Measurements from ENCODE around the gene ZBTB46. TPM values are rescaled to one million over a fixed set of nuclear protein-coding genes. Genes with fewer than 3 reads are reported as not detected.

Gene ZBTB46
- total RNA-seq, 1 experiment from 2014 or later: 1.1 TPM

DNA sequence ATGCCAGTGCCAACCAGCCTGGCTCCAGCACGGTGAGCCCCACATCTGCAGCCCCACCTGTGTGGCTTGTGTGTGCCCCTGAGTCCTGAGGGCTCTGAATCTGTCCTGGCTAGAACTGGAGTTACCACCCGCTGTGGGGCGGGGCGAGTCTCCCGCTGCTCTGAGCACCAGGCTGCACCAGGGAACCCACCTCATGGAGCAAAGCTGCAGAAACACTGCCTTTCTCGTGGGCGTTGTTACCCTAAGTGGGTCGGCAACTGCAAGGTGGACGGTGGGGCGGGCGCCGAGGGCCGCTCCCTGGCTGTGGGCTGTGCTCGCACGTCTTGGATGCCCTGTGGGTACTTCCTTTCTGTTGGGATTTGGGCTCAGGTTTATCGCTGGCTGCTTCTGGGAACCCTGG, 12.7 kb upstream of the ZBTB46 start:
- Histone ChIP-seq H3K27me3 (replicated peaks; ENCODE audit: insufficient read depth, low read depth, low read length, poor library complexity) (no peaks in the 10 kb centered on the region), H3K36me3 (ENCODE audit: insufficient read depth, low read length, poor library complexity, severe bottlenecking) (no peaks in the 10 kb centered on the region), H3K4me1 (ENCODE audit: insufficient read depth, low read length, poor library complexity, severe bottlenecking) (no peaks in the 10 kb centered on the region), H3K4me3 (ENCODE audit: low read depth, low read length, poor library complexity, severe bottlenecking) (no peak overlapping the region), H3K9me3 (ENCODE audit: low read depth, low read length, poor library complexity, severe bottlenecking) (no peaks in the 10 kb centered on the region), H3K27ac (ENCODE audit: low read depth, low read length, poor library complexity, severe bottlenecking) (no peak overlapping the region)
- no TSS peak for BruUV-seq (replicated peaks)
- intact Hi-C loops (cut with micrococcal nuclease; ENCODE audit: unreplicated experiment): no loop called here
- CTCF ChIA-PET: interaction anchor here (0.6 kb wide), 1 partner anchor 130 kb away, joined by 3 read pairs; no protein-coding TSS in a partner anchor
- POLR2A ChIA-PET (ENCODE audit: low non-redundant PET): no interaction called here
- TF ChIP-seq, protein P1, sequence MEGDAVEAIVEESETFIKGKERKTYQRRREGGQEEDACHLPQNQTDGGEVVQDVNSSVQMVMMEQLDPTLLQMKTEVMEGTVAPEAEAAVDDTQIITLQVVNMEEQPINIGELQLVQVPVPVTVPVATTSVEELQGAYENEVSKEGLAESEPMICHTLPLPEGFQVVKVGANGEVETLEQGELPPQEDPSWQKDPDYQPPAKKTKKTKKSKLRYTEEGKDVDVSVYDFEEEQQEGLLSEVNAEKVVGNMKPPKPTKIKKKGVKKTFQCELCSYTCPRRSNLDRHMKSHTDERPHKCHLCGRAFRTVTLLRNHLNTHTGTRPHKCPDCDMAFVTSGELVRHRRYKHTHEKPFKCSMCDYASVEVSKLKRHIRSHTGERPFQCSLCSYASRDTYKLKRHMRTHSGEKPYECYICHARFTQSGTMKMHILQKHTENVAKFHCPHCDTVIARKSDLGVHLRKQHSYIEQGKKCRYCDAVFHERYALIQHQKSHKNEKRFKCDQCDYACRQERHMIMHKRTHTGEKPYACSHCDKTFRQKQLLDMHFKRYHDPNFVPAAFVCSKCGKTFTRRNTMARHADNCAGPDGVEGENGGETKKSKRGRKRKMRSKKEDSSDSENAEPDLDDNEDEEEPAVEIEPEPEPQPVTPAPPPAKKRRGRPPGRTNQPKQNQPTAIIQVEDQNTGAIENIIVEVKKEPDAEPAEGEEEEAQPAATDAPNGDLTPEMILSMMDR (conservative IDR thresholded peaks at IDR 0.05; ENCODE audit: low read depth, low read length): no peak
- DNase-seq (ENCODE audit: low spot score): no peak

DNA sequence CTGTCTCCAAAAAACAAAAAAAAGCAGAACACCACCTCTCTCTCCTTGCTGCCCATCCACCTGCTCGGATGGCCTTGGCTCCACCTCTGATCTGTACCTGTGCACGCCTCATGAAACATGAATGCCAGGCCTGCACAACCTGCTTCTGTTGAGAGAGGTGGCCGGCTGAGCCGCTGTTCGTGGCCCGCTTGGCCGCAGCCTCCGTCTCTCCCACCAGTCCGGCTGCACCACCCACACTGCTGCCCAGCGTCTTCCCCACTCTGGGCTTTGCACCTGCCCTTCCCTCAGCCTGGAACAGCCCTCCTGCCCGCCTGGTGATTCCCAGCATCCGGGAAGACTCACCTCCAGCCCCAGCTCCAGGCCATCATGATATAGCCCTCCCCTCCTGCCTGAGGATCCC, 12.2 kb upstream of the ZBTB46 start:
- H3K4me3 ChIP-seq (ENCODE audit: low read depth, low read length, poor library complexity, severe bottlenecking): no peak overlapping the region
- H3K4me1 ChIP-seq (ENCODE audit: insufficient read depth, low read length, poor library complexity, severe bottlenecking): no peaks in the 10 kb centered on the region
- H3K27me3 ChIP-seq (replicated peaks; ENCODE audit: insufficient read depth, low read depth, low read length, poor library complexity): no peaks in the 10 kb centered on the region
- POLR2A ChIA-PET (ENCODE audit: low non-redundant PET): no interaction called here
- CTCF ChIA-PET: interaction anchor here (0.5 kb wide), 1 partner anchor 277 kb away, joined by 5 read pairs; no protein-coding TSS in a partner anchor
- intact Hi-C loops (cut with micrococcal nuclease; ENCODE audit: unreplicated experiment): no loop called here
- no TSS peak for BruUV-seq (replicated peaks)
- DNase-seq (ENCODE audit: low spot score): no peak
- no peaks in the 10 kb centered on the region for H3K36me3 ChIP-seq (ENCODE audit: insufficient read depth, low read length, poor library complexity, severe bottlenecking)
- H3K27ac ChIP-seq (ENCODE audit: low read depth, low read length, poor library complexity, severe bottlenecking): no peak overlapping the region
- H3K9me3 ChIP-seq (ENCODE audit: low read depth, low read length, poor library complexity, severe bottlenecking): no peaks in the 10 kb centered on the region
- TF ChIP-seq EZH2 (IDR thresholded peaks at IDR 0.05; ENCODE audit: borderline replicate concordance, low read depth, low read length, poor library complexity, severe bottlenecking): no peak
- TF ChIP-seq, protein P1 (conservative IDR thresholded peaks at IDR 0.05; ENCODE audit: low read depth, low read length): no peak

DNA sequence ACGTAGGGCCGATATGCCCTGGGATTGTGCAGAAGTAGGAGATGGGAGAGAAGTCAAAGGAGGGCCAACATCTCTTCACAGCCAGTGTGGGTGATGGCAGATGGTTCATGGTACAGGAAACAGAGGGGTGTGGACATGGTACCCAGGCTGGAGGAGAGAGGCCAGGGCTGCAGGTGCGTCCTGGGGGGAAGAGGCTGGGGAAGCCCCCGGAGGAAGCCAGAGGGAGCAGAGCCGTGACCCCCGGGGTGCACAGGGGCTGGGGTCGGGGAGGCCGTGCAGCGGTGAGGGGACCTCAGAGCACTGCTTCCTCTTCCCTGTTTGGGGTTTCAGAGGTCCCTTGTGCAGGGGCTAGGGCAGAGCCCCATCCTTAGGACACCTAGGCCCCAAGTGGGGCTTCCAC, 11.2 kb upstream of the ZBTB46 start:
- H3K9me3 ChIP-seq (ENCODE audit: low read depth, low read length, poor library complexity, severe bottlenecking): no peaks in the 10 kb centered on the region
- no peaks in the 10 kb centered on the region for H3K27me3 ChIP-seq (replicated peaks; ENCODE audit: insufficient read depth, low read depth, low read length, poor library complexity)
- H3K4me3 ChIP-seq (ENCODE audit: low read depth, low read length, poor library complexity, severe bottlenecking): no peak overlapping the region
- DNase-seq (ENCODE audit: low spot score): no peak
- H3K36me3 ChIP-seq (ENCODE audit: insufficient read depth, low read length, poor library complexity, severe bottlenecking): no peaks in the 10 kb centered on the region
- intact Hi-C loops (cut with micrococcal nuclease; ENCODE audit: unreplicated experiment): no loop called here
- BruUV-seq (replicated peaks): no TSS peak
- no peaks in the 10 kb centered on the region for H3K4me1 ChIP-seq (ENCODE audit: insufficient read depth, low read length, poor library complexity, severe bottlenecking)
- no peak overlapping the region for H3K27ac ChIP-seq (ENCODE audit: low read depth, low read length, poor library complexity, severe bottlenecking)
- ChIA-PET POLR2A (ENCODE audit: low non-redundant PET) (no interaction called here), CTCF (no interaction called here)
- TF ChIP-seq, protein P1 (conservative IDR thresholded peaks at IDR 0.05; ENCODE audit: low read depth, low read length): no peak
- TF ChIP-seq EZH2 (IDR thresholded peaks at IDR 0.05; ENCODE audit: borderline replicate concordance, low read depth, low read length, poor library complexity, severe bottlenecking): no peak

All from A673 (cell line).